ENCODE data around the gene LMO7.

DNA sequence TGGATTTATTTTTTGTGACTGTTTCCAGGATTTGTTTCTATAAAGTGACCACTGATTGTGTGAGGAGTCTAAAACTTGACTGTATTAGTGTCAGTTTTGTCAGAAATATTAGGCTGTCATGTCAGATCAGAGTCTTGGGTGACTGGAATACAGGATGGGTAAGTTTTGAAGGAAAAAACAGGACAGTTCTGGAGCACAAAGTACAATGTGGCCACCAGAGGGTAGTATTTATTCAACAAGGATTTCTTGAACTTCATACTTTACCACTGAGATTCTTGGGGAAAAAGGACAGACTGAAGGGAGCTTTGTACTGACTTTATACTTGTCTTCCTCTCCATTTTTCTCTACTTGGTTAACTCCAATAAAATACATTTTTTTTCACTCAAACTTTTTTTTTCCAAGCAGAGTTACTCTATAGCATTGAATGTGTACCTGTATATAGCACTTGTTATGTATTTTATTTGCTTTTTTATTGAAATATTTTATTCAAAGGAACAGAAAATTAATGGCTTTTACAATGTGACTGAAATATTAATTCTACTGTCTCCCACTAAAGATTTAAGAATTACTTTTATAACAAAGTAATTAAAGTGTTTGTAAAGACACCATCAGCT, 51.1 kb downstream of the LMO7 start:
- TF ChIP-seq POLR2A (IDR thresholded peaks at IDR 0.05; ENCODE audit: low read depth, low read length): no peak
- no peak for TF ChIP-seq TAF1 (IDR thresholded peaks at IDR 0.05; ENCODE audit: borderline replicate concordance, low read depth, low read length)

All from GM12892 (cell line).